Liver (tissue), 9 donors: Measurements from ENCODE around the gene GALNT4. TPM values are rescaled to one million over a fixed set of nuclear protein-coding genes. Genes with fewer than 3 reads are reported as not detected.

Experiments
- DNase-seq: peaks from one replicate; pipeline ENCODE4 v3.0.0-alpha.2; 2017; ENCODE audit warnings: low spot score
- H3K27ac ChIP-seq, 2 donors: one replicate each; pipeline ENCODE4 v1.7.0; 2013; ENCODE audit warnings: inconsistent platforms in 2 of 2, low read length in 2 of 2, control low read depth in 1 of 2, low read depth in 1 of 2, mild to moderate bottlenecking in 1 of 2
- H3K27me3 ChIP-seq, 4 donors: one replicate each; pipeline versions ENCODE4 v1.6.1 to v1.7.0; 2013; ENCODE audit warnings: low read length in 3 of 4, inconsistent platforms in 1 of 4, mild to moderate bottlenecking in 1 of 4, moderate library complexity in 1 of 4; ENCODE audit not compliant: control insufficient read depth in 4 of 4, insufficient read depth in 4 of 4
- H3K36me3 ChIP-seq, 4 donors: one replicate each; pipeline versions ENCODE4 v1.6.1 to v1.7.0; 2013; ENCODE audit warnings: low read length in 3 of 4, mild to moderate bottlenecking in 3 of 4, low read depth in 1 of 4, moderate library complexity in 1 of 4; ENCODE audit not compliant: control insufficient read depth in 4 of 4, insufficient read depth in 3 of 4
- H3K4me1 ChIP-seq, 4 donors: one replicate each; pipeline versions ENCODE4 v1.6.1 to v1.7.0; 2013; ENCODE audit warnings: low read length in 3 of 4, mild to moderate bottlenecking in 3 of 4, moderate library complexity in 1 of 4; ENCODE audit not compliant: control insufficient read depth in 4 of 4, insufficient read depth in 4 of 4
- H3K4me3 ChIP-seq, 3 donors: one replicate each; pipeline versions ENCODE4 v1.6.1 to v1.7.0; 2013; ENCODE audit warnings: low read length in 3 of 3, control low read depth in 1 of 3, low read depth in 1 of 3, mild to moderate bottlenecking in 1 of 3
- H3K9ac ChIP-seq, 2 donors: one replicate each; pipeline ENCODE4 v1.7.0; 2013; ENCODE audit warnings: low read length in 2 of 2, mild to moderate bottlenecking in 2 of 2, moderate library complexity in 2 of 2, control low read depth in 1 of 2, low read depth in 1 of 2
- H3K9me3 ChIP-seq, 4 donors: one replicate each; pipeline versions ENCODE4 v1.6.1 to v1.7.0; 2013; ENCODE audit warnings: low read length in 3 of 4; ENCODE audit not compliant: control insufficient read depth in 4 of 4
- CTCF ChIP-seq: fragments of 150-350 bp; IDR thresholded peaks from 2 replicates; pipeline ENCODE4 v1.5.1; 2017; ENCODE audit warnings: improper control_type of control experiment, low read depth, low read length; ENCODE audit not compliant: missing input control
- FOXA1 ChIP-seq: IDR thresholded peaks from 2 replicates; pipeline ENCODE4 v1.6.1; 2016; ENCODE audit warnings: antibody characterized with exemption
- FOXA2 ChIP-seq: IDR thresholded peaks from 2 replicates; pipeline ENCODE4 v1.6.1; 2016; ENCODE audit warnings: antibody characterized with exemption
- GABPA ChIP-seq, 2 donors: IDR thresholded peaks in 1 of 2; conservative IDR thresholded peaks in 1 of 2; 2 replicates each; pipeline ENCODE4 v1.6.1; 2016; ENCODE audit warnings: antibody characterized with exemption in 2 of 2, mild to moderate bottlenecking in 1 of 2, moderate library complexity in 1 of 2
- HNF4A ChIP-seq, 2 donors: conservative IDR thresholded peaks; 2 replicates each; pipeline ENCODE4 v1.6.1; 2016; ENCODE audit warnings: antibody characterized with exemption in 2 of 2, mild to moderate bottlenecking in 2 of 2
- HNF4G ChIP-seq: IDR thresholded peaks from 2 replicates; pipeline ENCODE4 v1.6.1; 2016; ENCODE audit warnings: antibody characterized with exemption
- JUND ChIP-seq, 2 donors: IDR thresholded peaks; 2 replicates each; pipeline ENCODE4 v1.6.1; 2016; ENCODE audit warnings: antibody characterized with exemption in 2 of 2
- MAX ChIP-seq: IDR thresholded peaks from 2 replicates; pipeline ENCODE4 v1.6.1; 2016; ENCODE audit warnings: antibody characterized with exemption
- NR2F2 ChIP-seq: IDR thresholded peaks from 2 replicates; pipeline ENCODE4 v1.6.1; 2016; ENCODE audit warnings: antibody characterized with exemption
- RAD21 ChIP-seq, 2 donors: IDR thresholded peaks; 2 replicates each; pipeline ENCODE4 v1.6.1; 2016; ENCODE audit warnings: antibody characterized with exemption in 2 of 2, mild to moderate bottlenecking in 2 of 2
- REST ChIP-seq: IDR thresholded peaks from 2 replicates; pipeline ENCODE4 v1.6.1; 2016; ENCODE audit warnings: antibody characterized with exemption, mild to moderate bottlenecking
- RXRA ChIP-seq, 2 donors: IDR thresholded peaks; 2 replicates each; pipeline ENCODE4 v1.6.1; 2017 to 2018; ENCODE audit warnings: antibody characterized with exemption in 2 of 2, mild to moderate bottlenecking in 1 of 2
- TAF1 ChIP-seq: conservative IDR thresholded peaks from 2 replicates; pipeline ENCODE4 v1.6.1; 2016; ENCODE audit warnings: antibody characterized with exemption, mild to moderate bottlenecking
- YY1 ChIP-seq: IDR thresholded peaks from 2 replicates; pipeline ENCODE4 v1.6.1; 2016; ENCODE audit warnings: antibody characterized with exemption, mild to moderate bottlenecking
- ZBTB33 ChIP-seq: IDR thresholded peaks from 2 replicates; pipeline ENCODE4 v1.6.1; 2016; ENCODE audit warnings: antibody characterized with exemption
- WGBS: extraction: QIAGEN DNeasy Blood & Tissue Kit; methylation state at CpG from one replicate; pipeline ENCODE4 v1.1.7; 2013; 5-methylcytosine and 5-hydroxymethylcytosine counted together
- polyA plus RNA-seq, 2 donors: library from polyadenylated mRNA; stranded (reverse) in 1 of 2; unstranded in 1 of 2; fragments of 200-250 nt in 1 of 2; fragments of >200 nt in 1 of 2; fragmentation: Nextera tagmentation in 1 of 2; extraction: Ambion mirVana in 1 of 2; gene quantifications; one replicate each; pipeline versions ENCODE4 v1.2.1 to v1.2.3, GENCODE V29; 2013 to 2015
- total RNA-seq, 2 donors: library from RNA; depleted of rRNA; stranded (reverse); fragments of >200 nt; gene quantifications; one replicate each; pipeline ENCODE4 v1.2.3, GENCODE V29; 2014
- donor health status: healthy.
- donor health status: healthy.
- donor health status: healthy.
- donor health status: healthy.
- donor health status: healthy.

Gene GALNT4
- total and polyA plus RNA-seq, 4 donors: 1.7 to 17.1 (median 5.7) TPM

- TF ChIP-seq RXRA (IDR thresholded peaks at IDR 0.05) (no peak), FOXA1 (no peak), NR2F2 (no peak), REST (no peak), MAX (no peak)
Measured at GRCh38 chr12:89521364-89522223, 3.0 kb downstream of the GALNT4 start (continued).

GRCh38 chr12:89517720-89518119, 6.9 kb downstream of the GALNT4 start:
- DNase-seq: no peak
- no peak overlapping the region for H3K9ac ChIP-seq
- no peaks in the 10 kb centered on the region for H3K36me3 ChIP-seq
- TF ChIP-seq NR2F2 (no peak), REST (no peak), MAX (no peak), ZBTB33 (no peak), CTCF (no peak), HNF4G (no peak), YY1 (no peak), RAD21 (IDR thresholded peaks at IDR 0.05) (no peak), GABPA (IDR thresholded peaks at IDR 0.05 in 1 of 2, conservative IDR thresholded peaks at IDR 0.05 in 1 of 2) (no peak), FOXA1 (no peak), RXRA (IDR thresholded peaks at IDR 0.05) (no peak), JUND (IDR thresholded peaks at IDR 0.05) (no peak), FOXA2 (no peak), HNF4A (conservative IDR thresholded peaks at IDR 0.05) (no peak), TAF1 (no peak)
- H3K4me3 ChIP-seq: no peak overlapping the region
- H3K27ac ChIP-seq: no peak overlapping the region
- peaks cover 3 to 16% (median 12%) of the 10 kb centered on the region in 4 donors for H3K4me1 ChIP-seq
- no peaks in the 10 kb centered on the region for H3K9me3 ChIP-seq
- H3K27me3 ChIP-seq: no peaks in the 10 kb centered on the region
- 61% methylated on average over 3 of the region's 3 CpGs for WGBS
